ENCODE data around the gene RAB44. TPM values are rescaled to one million over a fixed set of nuclear protein-coding genes. Genes with fewer than 3 reads are reported as not detected.

Gene RAB44
- total RNA-seq, 4 donors from 2014 or later, result 0.14 to 1.1 (median 0.46) TPM

- H3K36me3 ChIP-seq, result peaks cover 0 to 33% (median 17%) of the 10 kb centered on the region in 4 donors
- DNase-seq, result no peak
- no peaks in the 10 kb centered on the region for H3K27me3 ChIP-seq
- H3K4me3 ChIP-seq, result no peak overlapping the region
- intact Hi-C loops (cut with DNase I; ENCODE audit: low total_unique reads), result loop anchor here (10.0 kb wide), 1 partner anchor 69 kb away; no protein-coding TSS in a partner anchor
- peaks cover 12 to 29% (median 18%) of the 10 kb centered on the region in 4 donors for H3K4me1 ChIP-seq
- no peak for TF ChIP-seq EP300 (IDR thresholded peaks at IDR 0.05; ENCODE audit: low read depth)
- no peak for TF ChIP-seq CTCF (IDR thresholded peaks at IDR 0.05)
- TF ChIP-seq POLR2AphosphoS5 (IDR thresholded peaks at IDR 0.05), result no peak
- peak; percentile 3 for TF ChIP-seq POLR2A (IDR thresholded peaks at IDR 0.05)
- H3K27ac ChIP-seq, result no peak overlapping the region
- in situ Hi-C loops (cut with MboI; ENCODE audit: low pct_ligation_motif_present in 1 of 4, low pct_unique_long_range_greater_than_20kb in 1 of 4, low sequenced_read_pairs in 3 of 4), result no loop called here
- no peaks in the 10 kb centered on the region for H3K9me3 ChIP-seq
- 70 to 77% methylated on average over 4 to 11 of the region's 11 CpGs for WGBS, 2 donors (ENCODE audit: low coverage in 1 of 2)
Measured at GRCh38 chr6:36685926-36686667, 11.5 kb upstream of the RAB44 start.

- Histone ChIP-seq H3K4me3 (no peak overlapping the region), H3K9me3 (no peaks in the 10 kb centered on the region), H3K27me3 (no peaks in the 10 kb centered on the region), H3K27ac (no peak overlapping the region), H3K4me1 (peaks cover 9 to 25% (median 15%) of the 10 kb centered on the region in 4 donors), H3K36me3 (peaks cover 0 to 33% (median 17%) of the 10 kb centered on the region in 4 donors)
- TF ChIP-seq EP300 (IDR thresholded peaks at IDR 0.05; ENCODE audit: low read depth) (no peak), POLR2AphosphoS5 (IDR thresholded peaks at IDR 0.05) (peak in 1 of 3 donors; percentile 4)
- 70 to 89% methylated on average over 2 to 10 of the region's 10 CpGs for WGBS, 2 donors (ENCODE audit: low coverage in 1 of 2)
- no peak for DNase-seq
- in situ Hi-C loops (cut with MboI; ENCODE audit: low pct_ligation_motif_present in 1 of 4, low pct_unique_long_range_greater_than_20kb in 1 of 4, low sequenced_read_pairs in 3 of 4) (no loop called here), intact Hi-C loops (cut with DNase I; ENCODE audit: low total_unique reads) (loop anchor here (10.0 kb wide), 1 partner anchor 68 kb away; no protein-coding TSS in a partner anchor)
Measured at GRCh38 chr6:36686668-36687513, 10.7 kb upstream of the RAB44 start.

- WGBS, 2 donors (ENCODE audit: low coverage in 1 of 2), result 83 to 90% methylated on average over 5 to 6 of the region's 6 CpGs
- H3K4me3 ChIP-seq, result no peak overlapping the region
- H3K4me1 ChIP-seq, result peaks cover 0 to 24% (median 9%) of the 10 kb centered on the region in 4 donors
- no peaks in the 10 kb centered on the region for H3K27me3 ChIP-seq
- TF ChIP-seq POLR2AphosphoS5 (IDR thresholded peaks at IDR 0.05), result no peak
- H3K27ac ChIP-seq, result no peak overlapping the region
- peaks cover 0 to 33% (median 17%) of the 10 kb centered on the region in 4 donors for H3K36me3 ChIP-seq
- DNase-seq, result no peak
- no peaks in the 10 kb centered on the region for H3K9me3 ChIP-seq
- in situ Hi-C loops (cut with MboI; ENCODE audit: low pct_ligation_motif_present in 1 of 4, low pct_unique_long_range_greater_than_20kb in 1 of 4, low sequenced_read_pairs in 3 of 4) (no loop called here), intact Hi-C loops (cut with DNase I; ENCODE audit: low total_unique reads) (loop anchor here (10.0 kb wide), 1 partner anchor 67 kb away; no protein-coding TSS in a partner anchor)
Measured at GRCh38 chr6:36688063-36688738, 9.4 kb upstream of the RAB44 start.

- Histone ChIP-seq H3K9me3 (no peaks in the 10 kb centered on the region), H3K27me3 (no peaks in the 10 kb centered on the region), H3K4me1 (peaks cover 0 to 19% (median 7%) of the 10 kb centered on the region in 4 donors), H3K4me3 (no peak overlapping the region), H3K27ac (no peak overlapping the region), H3K36me3 (peaks cover 0 to 33% (median 17%) of the 10 kb centered on the region in 4 donors)
- intact Hi-C loops (cut with DNase I; ENCODE audit: low total_unique reads), result loop anchor here (10.0 kb wide), 1 partner anchor 66 kb away; no protein-coding TSS in a partner anchor
- in situ Hi-C loops (cut with MboI; ENCODE audit: low pct_ligation_motif_present in 1 of 4, low pct_unique_long_range_greater_than_20kb in 1 of 4, low sequenced_read_pairs in 3 of 4), result no loop called here
- TF ChIP-seq POLR2A (IDR thresholded peaks at IDR 0.05) (no peak), EP300 (IDR thresholded peaks at IDR 0.05; ENCODE audit: low read depth) (no peak), CTCF (IDR thresholded peaks at IDR 0.05) (no peak), POLR2AphosphoS5 (IDR thresholded peaks at IDR 0.05) (no peak)
- DNase-seq, result no peak
- 64 to 75% methylated on average over 2 to 5 of the region's 5 CpGs for WGBS, 2 donors (ENCODE audit: low coverage in 1 of 2)
Measured at GRCh38 chr6:36688739-36689075, 8.9 kb upstream of the RAB44 start.
